GM10266 (cell line): ENCODE measurements around the gene LMTK3.
A peak's percentile ranks its signal among the peaks of the same experiment; 100 is the strongest.

ENCODE experiments used
- DNase-seq: peaks from one replicate; pipeline ENCODE4 v3.0.0; 2012; ENCODE audit errors: extremely low spot score
- CTCF ChIP-seq: IDR thresholded peaks from 2 replicates; pipeline ENCODE4 v1.5.1; 2012; ENCODE audit warnings: mild to moderate bottlenecking, low read depth; ENCODE audit not compliant: control insufficient read depth, insufficient read depth; ENCODE audit errors: missing control alignments

The LMTK3 gene

GRCh38 chr19:48442116-48443035 is 69.3 kb downstream of the LMTK3 start:
- peak; percentile 24 for DNase-seq
- no peak for TF ChIP-seq CTCF

- no peak for TF ChIP-seq CTCF
- no peak for DNase-seq
Observed at GRCh38 chr19:48441360-48442050, 70.1 kb downstream of the LMTK3 start.

GRCh38 chr19:48436586-48436985 is 75.0 kb downstream of the LMTK3 start:
- DNase-seq, result no peak
- TF ChIP-seq CTCF, result no peak
